ENCODE data around the gene CKS1B.
A peak's percentile ranks its signal among the peaks of the same experiment; 100 is the strongest.

The CKS1B gene

DNA sequence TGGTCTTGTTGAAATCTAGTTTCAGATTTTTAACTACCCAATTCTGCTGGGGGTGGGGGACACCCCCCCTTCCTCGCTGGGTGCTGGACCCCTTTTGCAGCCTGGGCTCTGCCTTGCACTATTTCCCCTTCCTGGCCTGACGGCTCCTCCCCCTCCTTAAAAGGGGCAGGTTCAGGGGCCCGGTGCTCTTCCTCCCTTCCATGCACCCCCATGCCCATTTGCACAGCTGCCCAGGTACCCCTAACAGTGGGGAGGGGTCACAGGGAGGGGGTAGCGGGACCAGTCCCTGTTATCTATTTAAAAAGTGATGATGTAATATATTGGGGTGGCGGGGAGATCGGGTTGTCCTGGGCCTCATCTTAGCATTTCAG lies 43.5 kb downstream of the CKS1B start:
- Histone ChIP-seq H3K27me3 (ENCODE audit: insufficient read depth, low read depth) (no peaks in the 10 kb centered on the region), H3K4me2 (peak overlapping the region; percentile 16; the same call in 1 of the 2 replicates), H4K20me1 (ENCODE audit: insufficient read depth) (no peaks in the 10 kb centered on the region), H3K27ac (no peak overlapping the region), H3K79me2 (ENCODE audit: insufficient read depth, low read depth) (no peaks in the 10 kb centered on the region), H3K36me3 (ENCODE audit: insufficient read depth) (peaks cover 7% of the 10 kb centered on the region; the same call in 1 of the 2 replicates), H3K9ac (no peak overlapping the region; the same call in 1 of the 2 replicates), H3K4me3 (IDR thresholded peaks at IDR 0.05; ENCODE audit: insufficient read depth, low read depth, low read length) (no peak overlapping the region), H2AFZ (ENCODE audit: low read depth) (no peak overlapping the region), H3K4me1 (ENCODE audit: low read depth, poor library complexity, severe bottlenecking) (peaks cover 32% of the 10 kb centered on the region)
- TF ChIP-seq, protein P1, sequence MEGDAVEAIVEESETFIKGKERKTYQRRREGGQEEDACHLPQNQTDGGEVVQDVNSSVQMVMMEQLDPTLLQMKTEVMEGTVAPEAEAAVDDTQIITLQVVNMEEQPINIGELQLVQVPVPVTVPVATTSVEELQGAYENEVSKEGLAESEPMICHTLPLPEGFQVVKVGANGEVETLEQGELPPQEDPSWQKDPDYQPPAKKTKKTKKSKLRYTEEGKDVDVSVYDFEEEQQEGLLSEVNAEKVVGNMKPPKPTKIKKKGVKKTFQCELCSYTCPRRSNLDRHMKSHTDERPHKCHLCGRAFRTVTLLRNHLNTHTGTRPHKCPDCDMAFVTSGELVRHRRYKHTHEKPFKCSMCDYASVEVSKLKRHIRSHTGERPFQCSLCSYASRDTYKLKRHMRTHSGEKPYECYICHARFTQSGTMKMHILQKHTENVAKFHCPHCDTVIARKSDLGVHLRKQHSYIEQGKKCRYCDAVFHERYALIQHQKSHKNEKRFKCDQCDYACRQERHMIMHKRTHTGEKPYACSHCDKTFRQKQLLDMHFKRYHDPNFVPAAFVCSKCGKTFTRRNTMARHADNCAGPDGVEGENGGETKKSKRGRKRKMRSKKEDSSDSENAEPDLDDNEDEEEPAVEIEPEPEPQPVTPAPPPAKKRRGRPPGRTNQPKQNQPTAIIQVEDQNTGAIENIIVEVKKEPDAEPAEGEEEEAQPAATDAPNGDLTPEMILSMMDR (conservative IDR thresholded peaks at IDR 0.05; ENCODE audit: low read depth, low read length): peak; percentile 40

GRCh38 chr1:155018617-155019348 lies 44.3 kb downstream of the CKS1B start:
- H3K4me2 ChIP-seq: no peak overlapping the region
- TF ChIP-seq, protein P1 (conservative IDR thresholded peaks at IDR 0.05; ENCODE audit: low read depth, low read length): 0 out of 2 replicates have a peak, but pooled peaks have one; percentile 20
- no peaks in the 10 kb centered on the region for H4K20me1 ChIP-seq (ENCODE audit: insufficient read depth)
- no peaks in the 10 kb centered on the region for H3K79me2 ChIP-seq (ENCODE audit: insufficient read depth, low read depth)
- H3K27ac ChIP-seq: peak overlapping the region; percentile 1; the same call in 1 of the 2 replicates
- peaks cover 7% of the 10 kb centered on the region; the same call in 1 of the 2 replicates for H3K36me3 ChIP-seq (ENCODE audit: insufficient read depth)
- H3K27me3 ChIP-seq (ENCODE audit: insufficient read depth, low read depth): no peaks in the 10 kb centered on the region
- H3K4me3 ChIP-seq (IDR thresholded peaks at IDR 0.05; ENCODE audit: insufficient read depth, low read depth, low read length): no peak overlapping the region
- H2AFZ ChIP-seq (ENCODE audit: low read depth): no peak overlapping the region
- H3K4me1 ChIP-seq (ENCODE audit: low read depth, poor library complexity, severe bottlenecking): peaks cover 32% of the 10 kb centered on the region
- H3K9ac ChIP-seq: no peak overlapping the region

DNA sequence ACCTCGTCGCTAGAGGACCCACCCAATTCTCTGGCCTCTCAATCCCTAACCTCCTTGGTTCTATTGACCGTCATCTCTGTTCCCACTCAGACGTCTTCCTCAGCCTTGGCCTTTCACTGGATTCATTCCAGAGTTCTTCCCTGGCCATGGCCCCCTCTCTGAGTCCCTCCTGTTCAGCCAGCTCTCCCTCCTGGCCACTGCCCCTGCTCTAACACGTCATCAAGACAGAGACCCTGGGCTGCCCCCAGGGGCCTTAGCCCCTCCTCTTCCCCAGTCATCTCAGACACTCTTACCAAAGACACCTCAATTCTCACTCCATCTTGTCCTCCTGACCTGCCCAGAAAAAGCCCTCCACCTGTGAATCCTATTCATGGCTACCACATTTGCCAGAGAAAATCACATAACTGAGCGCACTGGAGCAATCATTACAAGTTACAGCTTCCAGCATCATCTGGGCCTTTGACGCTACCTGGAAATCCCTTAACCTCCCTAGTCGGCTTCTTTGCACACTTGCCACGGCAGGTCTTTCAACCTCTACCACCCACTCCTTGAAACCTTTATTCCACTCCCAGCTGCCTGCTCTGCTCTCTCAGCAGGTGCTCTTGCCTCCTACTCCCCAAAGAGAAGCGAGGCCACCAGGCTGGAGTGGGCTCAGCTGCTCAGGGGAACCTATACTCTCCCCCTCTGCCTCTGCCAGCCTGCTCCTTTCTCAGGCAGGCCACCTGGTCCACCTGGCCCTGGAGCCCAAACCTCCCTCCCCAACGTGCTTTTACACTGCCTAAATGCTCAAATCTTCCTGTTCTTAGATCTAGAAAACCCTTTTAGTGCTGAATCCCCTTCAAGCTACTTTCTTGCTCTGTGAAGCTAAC lies 45.1 kb downstream of the CKS1B start:
- Histone ChIP-seq H3K4me3 (IDR thresholded peaks at IDR 0.05; ENCODE audit: insufficient read depth, low read depth, low read length) (no peak overlapping the region), H3K27me3 (ENCODE audit: insufficient read depth, low read depth) (no peaks in the 10 kb centered on the region), H2AFZ (ENCODE audit: low read depth) (no peak overlapping the region), H4K20me1 (ENCODE audit: insufficient read depth) (no peaks in the 10 kb centered on the region), H3K36me3 (ENCODE audit: insufficient read depth) (peaks cover 7% of the 10 kb centered on the region; the same call in 1 of the 2 replicates), H3K27ac (no peak overlapping the region), H3K4me2 (no peak overlapping the region), H3K9ac (no peak overlapping the region), H3K79me2 (ENCODE audit: insufficient read depth, low read depth) (no peaks in the 10 kb centered on the region), H3K4me1 (ENCODE audit: low read depth, poor library complexity, severe bottlenecking) (peaks cover 32% of the 10 kb centered on the region)
- TF ChIP-seq, protein P1 (conservative IDR thresholded peaks at IDR 0.05; ENCODE audit: low read depth, low read length): no peak

GRCh38 chr1:155022136-155022926 lies 47.9 kb downstream of the CKS1B start:
- Histone ChIP-seq H2AFZ (ENCODE audit: low read depth) (no peak overlapping the region), H4K20me1 (ENCODE audit: insufficient read depth) (no peaks in the 10 kb centered on the region), H3K27ac (no peak overlapping the region), H3K4me3 (IDR thresholded peaks at IDR 0.05; ENCODE audit: insufficient read depth, low read depth, low read length) (no peak overlapping the region), H3K4me1 (ENCODE audit: low read depth, poor library complexity, severe bottlenecking) (peaks cover 16% of the 10 kb centered on the region), H3K27me3 (ENCODE audit: insufficient read depth, low read depth) (no peaks in the 10 kb centered on the region), H3K79me2 (ENCODE audit: insufficient read depth, low read depth) (no peaks in the 10 kb centered on the region), H3K4me2 (no peak overlapping the region), H3K36me3 (ENCODE audit: insufficient read depth) (no peaks in the 10 kb centered on the region), H3K9ac (no peak overlapping the region)
- TF ChIP-seq, protein P1 (conservative IDR thresholded peaks at IDR 0.05; ENCODE audit: low read depth, low read length): no peak

Measured in KMS-11 (cell line).